Keratinocyte (primary cell): ENCODE data around the gene ANKRD44. TPM values are rescaled to one million over a fixed set of nuclear protein-coding genes. Genes with fewer than 3 reads are reported as not detected.

Experiments used
- DNase-seq: peaks from one replicate; pipeline ENCODE4 v3.0.0-alpha.2; 2011; ENCODE audit warnings: low read depth, missing footprints, low spot score
- FAIRE-seq: peaks from 2 replicates; lab custom pipeline; 2011; peaks lifted over from hg19 to GRCh38; lab: Jason Lieb, UNC
- H2AFZ ChIP-seq: 2 replicates; pipeline ENCODE4 v1.6.0; 2012; ENCODE audit warnings: low read length, control low read depth, inconsistent platforms; ENCODE audit not compliant: control insufficient read depth
- H3K27ac ChIP-seq: 2 replicates; pipeline ENCODE4 v1.5.1; 2011; ENCODE audit warnings: low read length; ENCODE audit not compliant: control insufficient read depth, insufficient read depth
- H3K27me3 ChIP-seq: 3 replicates; pipeline ENCODE4 v1.6.0; 2011; ENCODE audit warnings: low read length; ENCODE audit not compliant: control insufficient read depth, insufficient read depth; ENCODE audit errors: extremely low read depth
- H3K36me3 ChIP-seq, 2 experiments: 2 replicates in 1 of 2; 3 replicates in 1 of 2; pipeline ENCODE4 v1.5.1; 2011; ENCODE audit warnings: low read length in 2 of 2, mild to moderate bottlenecking in 1 of 2; ENCODE audit not compliant: control insufficient read depth in 2 of 2, insufficient read depth in 2 of 2; ENCODE audit errors: extremely low read depth in 1 of 2
- H3K4me1 ChIP-seq: 3 replicates; pipeline ENCODE4 v1.5.1; 2011; ENCODE audit warnings: low read length; ENCODE audit not compliant: control insufficient read depth, insufficient read depth; ENCODE audit errors: extremely low read depth
- H3K4me2 ChIP-seq: 3 replicates; pipeline ENCODE4 v1.6.0; 2011; ENCODE audit warnings: low read depth, low read length; ENCODE audit not compliant: control insufficient read depth, insufficient read depth; ENCODE audit errors: extremely low read depth
- H3K4me3 ChIP-seq, 3 experiments: fragments of 200-600 bp in 1 of 3; sonication (generic) in 1 of 3; 2 replicates in 2 of 3; 3 replicates in 1 of 3; pipeline ENCODE4 v1.5.1; 2011 to 2016; ENCODE audit warnings: low read length in 3 of 3, mild to moderate bottlenecking in 3 of 3, control low read depth in 2 of 3, inconsistent platforms in 1 of 3, low read depth in 1 of 3, mixed read lengths in 1 of 3, mixed run types in 1 of 3, moderate library complexity in 1 of 3; ENCODE audit not compliant: control insufficient read depth in 2 of 3, insufficient read depth in 2 of 3; ENCODE audit errors: extremely low read depth in 1 of 3
- H3K79me2 ChIP-seq: 2 replicates; pipeline ENCODE4 v1.6.0; 2012; ENCODE audit warnings: low read length; ENCODE audit not compliant: control insufficient read depth, insufficient read depth
- H3K9ac ChIP-seq: 3 replicates; pipeline ENCODE4 v1.6.0; 2011; ENCODE audit warnings: low read length; ENCODE audit not compliant: control insufficient read depth, insufficient read depth; ENCODE audit errors: extremely low read depth
- H3K9me1 ChIP-seq: 3 replicates; pipeline ENCODE4 v1.6.0; 2011; ENCODE audit warnings: low read length; ENCODE audit not compliant: control insufficient read depth, insufficient read depth; ENCODE audit errors: extremely low read depth
- H3K9me3 ChIP-seq: 2 replicates; pipeline ENCODE4 v1.5.1; 2012; ENCODE audit warnings: low read depth, low read length; ENCODE audit not compliant: control insufficient read depth
- H4K20me1 ChIP-seq: 3 replicates; pipeline ENCODE4 v1.6.0; 2011; ENCODE audit warnings: low read length; ENCODE audit not compliant: control insufficient read depth, insufficient read depth; ENCODE audit errors: extremely low read depth
- CTCF ChIP-seq, 3 experiments: IDR thresholded peaks in 1 of 3; conservative IDR thresholded peaks in 1 of 3; optimal IDR thresholded peaks in 1 of 3; 2 replicates in 2 of 3; 3 replicates in 1 of 3; pipeline versions ENCODE3 to v1.5.1; 2011; ENCODE audit warnings: low read length in 3 of 3, mild to moderate bottlenecking in 3 of 3, moderate library complexity in 2 of 3, control low read depth in 1 of 3, inconsistent platforms in 1 of 3; ENCODE audit not compliant: insufficient read depth in 2 of 3; ENCODE audit errors: extremely low read depth in 1 of 3
- EZH2 ChIP-seq: IDR thresholded peaks from one replicate; pipeline ENCODE4 v1.6.1; 2012; ENCODE audit warnings: inconsistent platforms, mild to moderate bottlenecking, low read length, moderate library complexity
- dilution Hi-C: fragments of 300-500 bp; cut with MboI; formaldehyde crosslinking; loops from one replicate; pipeline ENCODE4 v1.7.0; 2020; ENCODE audit warnings: low sequenced_read_pairs; ENCODE audit not compliant: extremely low pct_ligation_motif_present
- polyA plus RNA-seq, 5 experiments: library from polyadenylated mRNA; depleted of rRNA in 3 of 5; stranded (reverse) in 3 of 5; stranded (forward) in 1 of 5; unstranded in 1 of 5; fragments of >200 nt; gene quantifications; 1 replicate in 1 of 5; 2 replicates in 3 of 5; 3 replicates in 1 of 5; pipeline versions ENCODE4 v1.2.1 to v1.2.3, GENCODE V29; 2011 to 2012; ENCODE audit warnings: missing spikeins in 2 of 5, low read depth in 1 of 5, low replicate concordance in 1 of 5

ANKRD44 gene
- polyA plus RNA-seq, 1 donor (not counting 4 experiments of a cell fraction or from before 2014, with no cell fraction given), result 0.35 TPM

DNA sequence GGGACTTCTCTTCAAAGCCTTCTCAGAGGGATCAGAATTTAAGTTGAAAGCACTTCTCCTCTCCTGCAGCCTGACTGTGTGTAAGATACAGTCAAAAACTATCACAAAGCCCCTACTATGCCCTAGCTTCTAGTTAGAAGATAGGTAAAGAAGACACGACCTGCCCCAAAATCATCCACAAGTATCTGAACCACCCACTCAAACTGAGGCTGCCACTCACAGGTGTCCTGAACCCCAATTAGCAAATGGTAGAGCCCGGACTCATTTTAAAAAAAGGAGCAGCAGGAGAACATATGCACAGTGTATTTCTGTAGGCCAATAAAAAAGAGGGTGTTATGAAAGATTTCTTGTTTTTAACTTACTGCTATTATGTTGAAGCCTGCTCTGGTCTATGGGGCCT, 74.4 kb downstream of the ANKRD44 start:
- Histone ChIP-seq H3K27me3 (no peaks in the 10 kb centered on the region), H3K79me2 (no peaks in the 10 kb centered on the region), H2AFZ (no peak overlapping the region), H4K20me1 (no peaks in the 10 kb centered on the region), H3K4me1 (no peaks in the 10 kb centered on the region), H3K4me3 (no peak overlapping the region), H3K27ac (no peak overlapping the region), H3K9ac (no peak overlapping the region), H3K4me2 (no peak overlapping the region), H3K9me3 (no peaks in the 10 kb centered on the region), H3K9me1 (no peaks in the 10 kb centered on the region), H3K36me3 (no peaks in the 10 kb centered on the region)
- DNase-seq (no peak), FAIRE-seq (no peak)
- dilution Hi-C loops, result no loop called here
- no peak for TF ChIP-seq EZH2
- TF ChIP-seq CTCF (optimal IDR thresholded peaks at IDR 0.05 in 1 of 3, IDR thresholded peaks at IDR 0.05 in 1 of 3, conservative IDR thresholded peaks at IDR 0.05 in 1 of 3; ENCODE audit: extremely low read depth in 1 of 3, insufficient read depth in 2 of 3, low read length in 3 of 3), result no peak

DNA sequence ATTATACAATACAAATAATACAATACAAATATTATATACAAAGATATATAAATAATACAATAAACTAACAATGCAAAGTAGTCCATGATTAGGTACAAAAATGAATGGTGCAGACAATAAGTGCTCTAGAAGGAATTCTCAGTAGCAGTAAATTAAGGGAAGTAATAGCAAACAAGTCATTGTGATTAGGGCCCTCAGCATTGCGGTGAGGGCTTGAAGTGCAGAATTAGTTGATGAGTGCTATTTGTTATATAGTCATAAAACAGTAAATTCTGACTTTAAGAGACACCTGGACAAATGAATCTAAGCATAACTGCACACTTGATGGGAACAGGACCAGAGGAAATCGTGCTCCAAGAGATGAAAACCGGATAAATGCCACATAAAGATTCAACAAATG, 74.9 kb downstream of the ANKRD44 start:
- Histone ChIP-seq H3K4me1 (no peaks in the 10 kb centered on the region), H3K4me2 (no peak overlapping the region), H4K20me1 (no peaks in the 10 kb centered on the region), H3K9ac (no peak overlapping the region), H3K9me3 (no peaks in the 10 kb centered on the region), H2AFZ (no peak overlapping the region), H3K36me3 (no peaks in the 10 kb centered on the region), H3K9me1 (no peaks in the 10 kb centered on the region), H3K79me2 (no peaks in the 10 kb centered on the region), H3K27me3 (no peaks in the 10 kb centered on the region), H3K4me3 (no peak overlapping the region), H3K27ac (no peak overlapping the region)
- FAIRE-seq (no peak), DNase-seq (no peak)
- dilution Hi-C loops, result no loop called here
- TF ChIP-seq CTCF (optimal IDR thresholded peaks at IDR 0.05 in 1 of 3, IDR thresholded peaks at IDR 0.05 in 1 of 3, conservative IDR thresholded peaks at IDR 0.05 in 1 of 3; ENCODE audit: extremely low read depth in 1 of 3, insufficient read depth in 2 of 3, low read length in 3 of 3) (no peak), EZH2 (no peak)
